ENCODE data around the gene FGF11.

Gene FGF11

GRCh38 chr17:7418472-7419152 is 20.7 kb upstream of the FGF11 start (continued):
- TF ChIP-seq BCL6B (tag by site-specific recombination; IDR thresholded peaks at IDR 0.05) (no peak), ZNF239 (tag by site-specific recombination; IDR thresholded peaks at IDR 0.05) (no peak), ZNF629 (tag by site-specific recombination; IDR thresholded peaks at IDR 0.05) (no peak)

GRCh38 chr17:7419819-7420610 is 19.3 kb upstream of the FGF11 start, which contains the start of gene SPEM1:
Gene SPEM1, plus strand, starts transcription at chr17:7420324. Its CDS starts 61 bp downstream, at chr17:7420385.
- ChIA-PET CTCF (interaction anchor here (0.7 kb wide), 1 partner anchor 20 kb away, joined by 3 read pairs; no protein-coding TSS in a partner anchor), POLR2A (interaction anchor here (1.1 to 1.3 kb wide), 3 partner anchors 15 to 16 kb away, joined by 3 to 6 read pairs (median 4); partner anchors contain the start of genes TMEM102 and TMEM256)
- no peaks in the 10 kb centered on the region for H3K9me3 ChIP-seq (ENCODE audit: control insufficient read depth, insufficient read depth, low read depth, low read length)
- no peaks in the 10 kb centered on the region for H3K4me1 ChIP-seq (ENCODE audit: control insufficient read depth, insufficient read depth, low read length)
- no peak for TF ChIP-seq ZNF266 (tag by site-specific recombination; IDR thresholded peaks at IDR 0.05; ENCODE audit: low read depth)
- no peak for TF ChIP-seq ZNF776 (tag by site-specific recombination; IDR thresholded peaks at IDR 0.05; ENCODE audit: borderline replicate concordance)
- no peak for TF ChIP-seq ZNF155 (tag by site-specific recombination; IDR thresholded peaks at IDR 0.05)
- no peak for TF ChIP-seq EGR2 (tag by site-specific recombination; IDR thresholded peaks at IDR 0.05; ENCODE audit: low read depth)
- no peak for TF ChIP-seq ZNF548 (tag by site-specific recombination; IDR thresholded peaks at IDR 0.05)
- no peak for TF ChIP-seq ZNF837 (tag by site-specific recombination; IDR thresholded peaks at IDR 0.05)
- TF ChIP-seq ZNF560 (tag by site-specific recombination; IDR thresholded peaks at IDR 0.05; ENCODE audit: borderline replicate concordance), result no peak
- TF ChIP-seq ZNF707 (tag by site-specific recombination; IDR thresholded peaks at IDR 0.05), result no peak
- no peak for TF ChIP-seq ZNF76 (tag by site-specific recombination; IDR thresholded peaks at IDR 0.05; ENCODE audit: borderline replicate concordance, low read depth)
- TF ChIP-seq GLI4 (tag by site-specific recombination; IDR thresholded peaks at IDR 0.05), result no peak
- TF ChIP-seq PATZ1 (tag by site-specific recombination; IDR thresholded peaks at IDR 0.05), result no peak
- TF ChIP-seq ZNF37A (tag by site-specific recombination; IDR thresholded peaks at IDR 0.05), result no peak
- no peak for TF ChIP-seq ZNF677 (tag by site-specific recombination; IDR thresholded peaks at IDR 0.05)
- TF ChIP-seq ZNF26 (tag by site-specific recombination; IDR thresholded peaks at IDR 0.05), result no peak
- TF ChIP-seq KLF7 (tag by site-specific recombination; IDR thresholded peaks at IDR 0.05; ENCODE audit: borderline replicate concordance), result no peak
- no peak for TF ChIP-seq ZNF624 (tag by site-specific recombination; IDR thresholded peaks at IDR 0.05)
- TF ChIP-seq ZNF121 (tag by site-specific recombination; IDR thresholded peaks at IDR 0.05), result no peak
- H3K27ac ChIP-seq (ENCODE audit: extremely low read depth, low read depth, low read length), result no peak within 1 kb of the TSS
- H3K36me3 ChIP-seq (ENCODE audit: control insufficient read depth in 2 of 2, insufficient read depth in 1 of 2, low read length in 2 of 2), result peaks cover 0 to 35% of the 10 kb centered on the region in 2 experiments; a peak in 1 of 3 replicates
- no peak within 1 kb of the TSS for H3K4me3 ChIP-seq (ENCODE audit: low read depth, low read length)
